Testis (tissue), 3 donors: ENCODE results near the gene DOCK6. TPM values are rescaled to one million over a fixed set of nuclear protein-coding genes. Genes with fewer than 3 reads are reported as not detected.

Experiments
- DNase-seq: peaks from one replicate; pipeline ENCODE4 v3.0.0-alpha.2; 2019
- H3K27ac ChIP-seq, 2 donors: fragments of 200-600 bp; sonication (generic); one replicate each; pipeline ENCODE4 v1.5.1; 2019
- H3K27me3 ChIP-seq: fragments of 200-600 bp; sonication (generic); one replicate; pipeline ENCODE4 v1.5.1; 2019
- H3K36me3 ChIP-seq: fragments of 200-600 bp; sonication (generic); one replicate; pipeline ENCODE4 v1.5.1; 2017; ENCODE audit warnings: low read depth; ENCODE audit errors: missing control alignments
- H3K4me1 ChIP-seq: fragments of 200-600 bp; sonication (generic); one replicate; pipeline ENCODE4 v1.5.1; 2019
- H3K4me3 ChIP-seq, 2 donors: fragments of 200-600 bp; sonication (generic); one replicate each; pipeline ENCODE4 v1.5.1; 2017 to 2019
- H3K9me3 ChIP-seq: fragments of 200-600 bp; sonication (generic); one replicate; pipeline ENCODE4 v1.5.1; 2017
- CTCF ChIP-seq, 3 experiments: fragments of 450-650 bp in 2 of 3; fragments of 200-600 bp in 1 of 3; sonication (generic) in 1 of 3; IDR thresholded peaks; one replicate each; pipeline ENCODE4 v1.5.1; 2016 to 2019; ENCODE audit warnings: antibody characterized with exemption in 3 of 3, mild to moderate bottlenecking in 2 of 3, moderate library complexity in 1 of 3
- POLR2A ChIP-seq: fragments of 450-650 bp; IDR thresholded peaks from one replicate; pipeline ENCODE4 v1.6.1; 2017; ENCODE audit warnings: antibody characterized with exemption, mild to moderate bottlenecking, moderate library complexity
- WGBS, 2 donors: methylation state at CpG; one replicate each; pipeline ENCODE4 v1.1.5; 2018; 5-methylcytosine and 5-hydroxymethylcytosine counted together
- intact Hi-C: fragments of 100-400 bp; cut with DNase I; formaldehyde crosslinking; loops from one replicate; pipeline ENCODE4 v1.15.1; 2023; ENCODE audit warnings: low total_unique reads
- polyA plus RNA-seq: library from polyadenylated mRNA; stranded (reverse); fragments of 350-450 nt; fragmentation: Illumina TruSeq; extraction: RNeasy Lipid Tissue Mini Kit (QIAGEN cat#74804); gene quantifications from one replicate; pipeline ENCODE4 v1.2.3, GENCODE V29; 2014; ENCODE audit warnings: low read depth, low replicate concordance; ENCODE audit not compliant: insufficient read depth
- total RNA-seq, 2 donors: library from RNA; depleted of rRNA; stranded (reverse); fragments of >200 nt; gene quantifications; one replicate each; pipeline ENCODE4 v1.2.3, GENCODE V29; 2016

Gene DOCK6
- total and polyA plus RNA-seq, 3 donors from 2014 or later = 18.4 to 45.0 (median 32.5) TPM

DNA sequence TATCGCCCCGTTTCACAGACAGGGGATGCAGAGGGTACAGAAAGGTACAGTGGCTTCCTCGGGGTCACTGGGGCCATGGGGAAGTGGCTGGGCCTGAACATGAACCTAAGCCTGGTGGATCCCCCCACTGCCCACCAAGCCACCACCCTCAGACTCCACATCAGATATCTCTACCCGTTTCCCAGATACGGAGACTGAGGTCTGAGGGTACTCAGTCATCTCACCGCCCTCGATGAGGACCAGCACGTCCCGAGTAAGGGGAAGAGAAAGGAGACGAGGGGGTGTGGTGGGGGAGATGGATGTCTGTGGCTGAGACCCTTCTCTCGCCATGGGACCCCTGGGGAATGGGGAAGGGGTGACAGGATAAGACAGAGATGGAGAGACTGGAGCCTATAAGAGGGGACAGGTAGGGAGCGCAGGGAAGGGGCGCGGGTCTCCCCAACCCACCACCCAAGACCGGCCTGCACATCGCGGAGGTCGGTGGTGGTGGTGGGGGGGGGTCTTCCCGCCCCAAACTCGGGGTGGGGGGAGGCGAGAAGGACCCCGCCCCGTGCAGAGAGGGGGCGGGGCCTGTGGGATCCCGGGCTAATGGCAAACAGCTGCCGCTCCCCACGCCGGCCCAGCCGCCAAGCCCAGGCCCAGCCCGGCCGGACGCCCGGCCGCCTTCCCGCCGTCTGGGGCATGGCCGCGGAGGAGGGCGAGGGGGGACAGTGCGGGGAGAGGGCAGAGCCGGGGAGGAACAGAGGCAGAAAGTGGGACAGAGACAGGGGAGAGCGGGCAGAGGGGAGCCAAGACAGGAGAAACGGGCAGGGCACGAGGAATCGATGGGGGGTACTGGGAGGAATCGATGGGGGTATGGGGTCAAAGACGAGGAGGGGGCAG lies 65.7 kb downstream of the DOCK6 start:
- H3K9me3 ChIP-seq = no peaks in the 10 kb centered on the region
- DNase-seq = no peak
- no peaks in the 10 kb centered on the region for H3K36me3 ChIP-seq
- WGBS, 2 donors = 10 to 12% methylated on average over 42 to 43 of the region's 47 CpGs
- TF ChIP-seq POLR2A = no peak
- H3K27ac ChIP-seq = peak overlapping the region; percentile 87 to 95
- no peaks in the 10 kb centered on the region for H3K27me3 ChIP-seq
- H3K4me3 ChIP-seq = peak overlapping the region; percentile 69 to 79
- H3K4me1 ChIP-seq = peaks cover 14% of the 10 kb centered on the region
- intact Hi-C loops = no loop called here

DNA sequence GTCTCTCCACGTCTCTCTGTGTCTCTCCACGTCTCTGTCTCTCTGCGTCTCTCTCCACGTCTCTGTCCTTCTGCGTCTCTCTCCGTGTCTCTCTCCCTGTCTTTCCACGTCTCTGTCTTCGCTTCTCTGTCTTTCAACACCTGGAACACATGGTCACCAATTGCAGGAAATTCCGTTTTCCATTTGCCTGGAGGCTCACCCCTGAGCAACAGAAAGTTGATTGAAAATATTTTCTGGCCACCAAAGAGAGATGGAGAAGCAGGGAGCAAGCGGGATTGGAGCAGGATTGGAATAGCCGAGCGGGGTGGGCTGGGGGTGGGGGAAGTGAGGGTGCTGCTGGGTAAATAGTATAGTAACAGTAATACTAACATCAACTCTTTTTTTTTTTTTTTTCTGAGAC lies 66.6 kb downstream of the DOCK6 start:
- H3K9me3 ChIP-seq = no peaks in the 10 kb centered on the region
- intact Hi-C loops = no loop called here
- H3K27ac ChIP-seq = peak overlapping the region; percentile 69 to 95
- 69 to 70% methylated on average over 12 of the region's 12 CpGs for WGBS, 2 donors
- DNase-seq = no peak
- no peaks in the 10 kb centered on the region for H3K36me3 ChIP-seq
- peaks cover 14% of the 10 kb centered on the region for H3K4me1 ChIP-seq
- TF ChIP-seq POLR2A (no peak), CTCF (IDR thresholded peaks at IDR 0.05) (no peak)
- H3K27me3 ChIP-seq = no peaks in the 10 kb centered on the region
- peak overlapping the region; percentile 26 to 79 for H3K4me3 ChIP-seq

DNA sequence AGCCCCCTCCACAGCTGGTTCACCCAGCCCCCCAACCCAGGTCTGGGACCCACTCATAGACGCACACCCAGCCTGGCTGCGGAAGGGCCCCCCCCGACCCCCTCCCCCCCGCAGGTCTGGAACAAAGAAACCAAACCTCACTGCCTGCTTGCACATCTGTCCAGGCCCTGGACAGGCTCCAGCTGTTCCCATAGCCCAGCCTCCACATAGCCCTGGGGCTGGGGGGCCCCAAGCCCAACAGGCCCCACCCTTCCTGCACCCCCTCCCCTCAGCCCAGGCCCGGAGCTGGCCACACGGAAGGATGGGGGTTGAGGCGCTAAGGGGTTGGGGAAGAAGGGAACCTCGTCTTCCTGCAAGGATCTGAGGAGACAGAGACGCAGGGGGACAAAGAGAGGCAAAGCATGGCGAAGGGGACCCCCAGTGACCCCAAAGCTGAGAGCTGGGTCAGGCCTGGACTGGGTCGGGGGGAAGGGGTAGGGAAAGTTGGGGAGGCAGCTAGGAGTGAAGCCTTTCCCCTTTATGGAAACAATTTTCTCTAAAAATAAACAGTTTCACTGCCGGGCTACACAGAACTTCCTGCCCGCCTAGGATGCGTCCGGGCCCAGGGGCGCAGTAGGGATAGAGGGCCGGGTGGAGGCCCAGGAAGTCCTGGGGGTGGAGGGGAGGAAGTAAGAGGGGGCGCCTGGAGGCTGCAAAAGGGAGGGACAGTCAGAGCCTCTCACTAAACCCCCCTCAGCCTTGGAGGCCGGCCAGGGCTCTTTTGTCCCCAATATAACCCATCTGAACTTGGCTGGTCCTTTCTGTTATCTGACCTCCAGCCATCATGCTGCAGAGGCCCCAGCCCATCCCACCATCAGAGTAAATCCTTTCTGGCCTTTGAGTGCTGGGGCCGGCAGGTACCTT lies 67.4 kb downstream of the DOCK6 start:
- no peaks in the 10 kb centered on the region for H3K9me3 ChIP-seq
- no peaks in the 10 kb centered on the region for H3K36me3 ChIP-seq
- WGBS, 2 donors = 30 to 39% methylated on average over 13 to 20 of the region's 20 CpGs
- TF ChIP-seq POLR2A (no peak), CTCF (IDR thresholded peaks at IDR 0.05) (no peak)
- peak overlapping the region; percentile 69 to 95 for H3K27ac ChIP-seq
- no peaks in the 10 kb centered on the region for H3K27me3 ChIP-seq
- no peak for DNase-seq
- intact Hi-C loops = no loop called here
- H3K4me3 ChIP-seq = peak overlapping the region; percentile 26 to 79
- H3K4me1 ChIP-seq = peaks cover 15% of the 10 kb centered on the region

DNA sequence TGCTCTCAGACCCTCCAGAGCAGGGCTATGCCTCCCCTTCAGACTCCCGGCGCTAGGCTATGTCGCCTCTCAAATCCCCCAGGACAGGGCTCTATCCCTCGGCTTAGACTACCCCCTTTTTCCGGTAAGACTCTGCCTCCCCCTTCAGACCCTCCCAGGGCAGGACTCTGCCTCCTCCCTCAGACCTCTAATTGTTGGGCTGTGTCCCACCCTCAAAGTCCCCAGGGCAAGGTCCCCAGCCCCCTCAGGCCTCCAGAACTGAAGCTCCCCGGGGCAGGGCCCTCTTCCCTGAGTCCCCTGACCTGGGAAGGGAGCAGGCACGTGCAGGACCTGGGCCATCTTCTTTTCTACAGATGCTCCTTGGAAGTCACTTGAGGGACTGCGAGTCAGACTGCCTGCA lies 68.2 kb downstream of the DOCK6 start:
- Histone ChIP-seq H3K27ac (peak overlapping the region; percentile 69 to 95), H3K4me1 (peaks cover 18% of the 10 kb centered on the region), H3K36me3 (no peaks in the 10 kb centered on the region), H3K4me3 (no peak overlapping the region), H3K9me3 (no peaks in the 10 kb centered on the region), H3K27me3 (no peaks in the 10 kb centered on the region)
- WGBS, 2 donors = 59 to 63% methylated on average over 8 of the region's 8 CpGs
- intact Hi-C loops = no loop called here
- no peak for TF ChIP-seq POLR2A
- no peak for TF ChIP-seq CTCF (IDR thresholded peaks at IDR 0.05)
- no peak for DNase-seq
